Spleen (tissue), 11 donors: ENCODE data around the gene MMP2. TPM values are rescaled to one million over a fixed set of nuclear protein-coding genes. Genes with fewer than 3 reads are reported as not detected.

Experiments
- DNase-seq: peaks from one replicate; pipeline ENCODE4 v3.0.0-alpha.2; 2020
- H3K27ac ChIP-seq, 8 donors: fragments of 200-600 bp; sonication (generic) in 7 of 8; 1 replicate in 4 of 8; 2 replicates in 4 of 8; pipeline versions ENCODE4 v1.5.0 to v1.8.0; 2016 to 2021; ENCODE audit warnings: inconsistent platforms in 4 of 8, mild to moderate bottlenecking in 4 of 8, moderate library complexity in 1 of 8
- H3K27me3 ChIP-seq, 7 donors: fragments of 200-600 bp; sonication (generic) in 6 of 7; replicated peaks in 1 of 7; 1 replicate in 4 of 7; 2 replicates in 3 of 7; pipeline versions ENCODE4 v1.5.0 to v1.8.0; 2016 to 2021; ENCODE audit warnings: inconsistent platforms in 3 of 7, mild to moderate bottlenecking in 1 of 7
- H3K36me3 ChIP-seq, 6 donors: fragments of 200-600 bp; sonication (generic) in 5 of 6; 1 replicate in 4 of 6; 2 replicates in 2 of 6; pipeline versions ENCODE4 v1.5.0 to v1.8.0; 2016 to 2021; ENCODE audit warnings: inconsistent platforms in 2 of 6
- H3K4me1 ChIP-seq, 6 donors: fragments of 200-600 bp; sonication (generic) in 5 of 6; 1 replicate in 3 of 6; 2 replicates in 3 of 6; pipeline versions ENCODE4 v1.5.0 to v1.8.0; 2016 to 2021; ENCODE audit warnings: inconsistent platforms in 3 of 6
- H3K4me3 ChIP-seq, 8 donors: fragments of 200-600 bp; sonication (generic) in 7 of 8; 1 replicate in 4 of 8; 2 replicates in 4 of 8; pipeline versions ENCODE4 v1.5.0 to v1.8.0; 2016 to 2021; ENCODE audit warnings: inconsistent platforms in 4 of 8, mild to moderate bottlenecking in 4 of 8, moderate library complexity in 2 of 8
- H3K9me3 ChIP-seq, 8 donors: fragments of 200-600 bp; sonication (generic) in 7 of 8; 1 replicate in 4 of 8; 2 replicates in 4 of 8; pipeline versions ENCODE4 v1.5.0 to v1.8.0; 2016 to 2021; ENCODE audit warnings: inconsistent platforms in 4 of 8
- POLR2A ChIP-seq, 3 donors: fragments of 450-650 bp; IDR thresholded peaks; one replicate each; pipeline ENCODE4 v1.5.1; 2017; ENCODE audit warnings: antibody characterized with exemption in 3 of 3, mild to moderate bottlenecking in 1 of 3
- POLR2AphosphoS5 ChIP-seq, 3 donors: sonication (generic); formaldehyde crosslinking; IDR thresholded peaks; one replicate each; pipeline ENCODE4 v1.5.1; 2017; ENCODE audit warnings: antibody characterized with exemption in 3 of 3
- WGBS, 5 donors: extraction: QIAGEN DNeasy Blood & Tissue Kit in 3 of 5; methylation state at CpG; one replicate each; pipeline versions ENCODE4 v1.1.5 to v1.1.7; 2013 to 2018; 5-methylcytosine and 5-hydroxymethylcytosine counted together
- intact Hi-C: fragments of 100-400 bp; cut with DNase I; formaldehyde crosslinking; loops from one replicate; pipeline ENCODE4 v1.15.0; 2023; ENCODE audit warnings: low total_unique reads
- polyA plus RNA-seq, 3 donors: library from polyadenylated mRNA; stranded (reverse); fragments of 200-250 nt; gene quantifications; one replicate each; pipeline ENCODE4 v1.2.1, GENCODE V29; 2013
- total RNA-seq, 7 donors: library from RNA; depleted of rRNA in 3 of 7; stranded (reverse); fragments of >200 nt in 3 of 7; fragmentation: NEBNext Ultra II Directional in 4 of 7; extraction: Animal tissue kit (Norgen Biotek cat#: 25700) in 4 of 7; gene quantifications; one replicate each; pipeline versions ENCODE4 v1.1.0 to v1.2.1, GENCODE V29; 2016 to 2021
- TF ChIP-seq, protein P1 (sequence below), 11 experiments: fragments of 200-600 bp in 7 of 11; fragments of 450-650 bp in 4 of 11; sonication (generic) in 4 of 11; IDR thresholded peaks in 8 of 11; conservative IDR thresholded peaks in 3 of 11; 1 replicate in 7 of 11; 2 replicates in 4 of 11; pipeline versions ENCODE4 v1.4.0 to v1.8.0; 2016 to 2021; ENCODE audit warnings: antibody characterized with exemption in 11 of 11, inconsistent platforms in 4 of 11, mild to moderate bottlenecking in 1 of 11
- donor health status: healthy with polysubstance abuse.
- donor health status: DM: no; HTN: no; CAD: no; lungs with moderate emphysema.
- donor health status: DM: no; HTN: no; CAD: no.
- donor health status: Bipolar disorder and iron deficiency.
- donor health status: healthy.
- donor health status: DM: no; HTN: no; CAD: no.
- donor health status: DM: yes; HTN: yes; CAD: no.

The MMP2 gene
- total and polyA plus RNA-seq, 10 donors = 5.0 to 162 (median 51.3) TPM

DNA sequence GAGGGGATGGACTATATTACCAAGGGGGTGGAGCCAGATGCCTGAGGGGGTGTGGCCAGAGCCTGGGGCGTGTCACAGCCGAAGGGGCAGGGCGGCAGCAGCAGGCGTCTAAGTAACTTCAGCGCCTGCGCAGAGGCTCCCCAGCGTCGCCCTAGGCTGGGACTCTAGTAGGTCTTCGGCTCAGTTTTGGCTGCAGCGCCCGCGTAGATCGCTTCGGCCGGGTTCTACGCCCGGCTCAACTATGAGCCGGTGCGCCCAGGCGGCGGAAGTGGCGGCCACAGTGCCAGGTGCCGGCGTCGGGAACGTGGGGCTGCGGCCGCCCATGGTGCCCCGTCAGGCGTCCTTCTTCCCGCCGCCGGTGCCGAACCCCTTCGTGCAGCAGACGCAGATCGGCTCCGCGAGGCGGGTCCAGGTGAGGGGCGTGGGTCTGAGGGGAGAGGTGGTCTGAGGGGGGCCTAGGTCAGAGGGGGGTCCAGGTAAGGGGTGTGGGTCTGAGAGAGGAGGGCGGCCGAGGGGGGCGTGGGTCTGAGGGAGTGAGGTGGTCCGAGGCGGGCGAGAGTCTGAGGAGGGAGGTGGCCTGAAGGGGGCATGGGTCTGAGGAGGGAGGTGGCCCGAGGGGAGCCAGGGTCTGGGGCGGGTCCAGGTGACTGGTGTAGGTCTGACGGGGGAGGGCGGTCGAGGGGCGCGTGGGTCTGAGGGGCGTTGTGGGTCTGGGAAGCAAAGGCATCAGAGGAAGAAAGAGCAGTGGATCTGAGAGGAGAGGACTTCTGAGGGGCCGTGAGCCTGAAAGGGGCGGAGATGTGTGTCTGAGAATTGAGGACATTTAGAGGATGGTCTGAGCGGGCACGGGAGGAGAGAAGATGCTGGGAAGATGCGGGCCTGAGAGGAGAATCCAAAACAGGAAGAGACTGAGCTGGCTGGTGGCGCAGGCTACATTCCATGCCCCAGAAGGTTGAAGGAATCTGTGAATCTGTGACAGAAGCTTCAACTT lies 30.2 kb downstream of the MMP2 start, which contains the start of gene LPCAT2:
Gene LPCAT2, plus strand, starts transcription at position 132 of the 991 bp plus-strand sequence. Its CDS starts 110 bp downstream, at position 242.
- intact Hi-C loops = no loop called here
- peak; percentile 92 for DNase-seq
- 2% methylated on average over 34 to 61 of the region's 61 CpGs for WGBS, 5 donors
- Histone ChIP-seq H3K4me1 (peaks cover 0 to 40% (median 7%) of the 10 kb centered on the region in 6 donors), H3K27me3 (peaks cover 0 to 50% (median 8%) of the 10 kb centered on the region in 7 donors), H3K27ac (peak within 1 kb of the TSS; percentile 42 to 93 (median 84)), H3K36me3 (peaks cover 0 to 27% (median 0%) of the 10 kb centered on the region in 6 donors), H3K4me3 (peak within 1 kb of the TSS; percentile 33 to 73 (median 50)), H3K9me3 (peaks cover 0 to 17% (median 15%) of the 10 kb centered on the region in 8 donors)
- peak in 1 of 3 donors; percentile 13 for TF ChIP-seq POLR2A (IDR thresholded peaks at IDR 0.05)
- TF ChIP-seq POLR2AphosphoS5 (IDR thresholded peaks at IDR 0.05) = peak; percentile 78 to 90 (median 86)
- TF ChIP-seq, protein P1, sequence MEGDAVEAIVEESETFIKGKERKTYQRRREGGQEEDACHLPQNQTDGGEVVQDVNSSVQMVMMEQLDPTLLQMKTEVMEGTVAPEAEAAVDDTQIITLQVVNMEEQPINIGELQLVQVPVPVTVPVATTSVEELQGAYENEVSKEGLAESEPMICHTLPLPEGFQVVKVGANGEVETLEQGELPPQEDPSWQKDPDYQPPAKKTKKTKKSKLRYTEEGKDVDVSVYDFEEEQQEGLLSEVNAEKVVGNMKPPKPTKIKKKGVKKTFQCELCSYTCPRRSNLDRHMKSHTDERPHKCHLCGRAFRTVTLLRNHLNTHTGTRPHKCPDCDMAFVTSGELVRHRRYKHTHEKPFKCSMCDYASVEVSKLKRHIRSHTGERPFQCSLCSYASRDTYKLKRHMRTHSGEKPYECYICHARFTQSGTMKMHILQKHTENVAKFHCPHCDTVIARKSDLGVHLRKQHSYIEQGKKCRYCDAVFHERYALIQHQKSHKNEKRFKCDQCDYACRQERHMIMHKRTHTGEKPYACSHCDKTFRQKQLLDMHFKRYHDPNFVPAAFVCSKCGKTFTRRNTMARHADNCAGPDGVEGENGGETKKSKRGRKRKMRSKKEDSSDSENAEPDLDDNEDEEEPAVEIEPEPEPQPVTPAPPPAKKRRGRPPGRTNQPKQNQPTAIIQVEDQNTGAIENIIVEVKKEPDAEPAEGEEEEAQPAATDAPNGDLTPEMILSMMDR (IDR thresholded peaks at IDR 0.05 in 8 of 11, conservative IDR thresholded peaks at IDR 0.05 in 3 of 11) = no peak

DNA sequence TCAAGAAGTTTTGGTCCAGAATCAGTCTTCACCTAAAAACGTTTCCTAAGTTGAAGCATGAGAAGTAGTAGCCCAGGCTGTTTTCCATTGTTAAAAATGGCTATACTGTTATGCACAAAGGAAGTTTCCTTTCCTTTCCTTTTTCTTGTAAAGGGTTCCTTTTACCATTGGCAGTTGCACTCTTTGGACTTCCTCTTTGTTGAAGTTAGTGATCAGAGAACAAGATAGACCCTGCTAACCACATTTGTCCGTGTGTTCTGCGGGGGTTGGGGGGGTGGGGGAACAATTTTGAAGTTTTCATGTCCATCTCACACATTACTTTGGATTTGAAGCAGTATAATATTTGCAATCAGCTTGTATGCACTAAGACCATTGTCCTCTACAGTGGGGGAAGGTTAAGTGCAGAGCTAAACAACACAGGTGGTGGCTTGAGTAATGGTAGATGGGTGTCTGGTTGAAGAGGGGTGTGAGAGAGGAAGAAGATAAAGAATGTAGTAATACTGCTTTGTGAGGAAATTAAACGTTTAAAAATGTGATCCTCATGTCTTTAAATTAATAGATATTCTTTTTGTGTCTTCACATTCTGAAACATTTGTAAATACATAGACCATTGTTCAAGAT lies 31.3 kb downstream of the MMP2 start:
- Histone ChIP-seq H3K27ac (peak overlapping the region in 7 of 8 donors; percentile 73 to 93 (median 84)), H3K36me3 (peaks cover 0 to 24% (median 0%) of the 10 kb centered on the region in 6 donors), H3K27me3 (peaks cover 0 to 50% (median 8%) of the 10 kb centered on the region in 7 donors), H3K9me3 (peaks cover 0 to 17% (median 15%) of the 10 kb centered on the region in 8 donors), H3K4me1 (peaks cover 0 to 40% (median 7%) of the 10 kb centered on the region in 6 donors), H3K4me3 (peak overlapping the region; percentile 33 to 73 (median 50))
- WGBS, 5 donors = 10 to 22% (median 15%) methylated on average over 4 of the region's 4 CpGs
- intact Hi-C loops = no loop called here
- no peak for DNase-seq
- TF ChIP-seq POLR2A (IDR thresholded peaks at IDR 0.05) = no peak
- TF ChIP-seq POLR2AphosphoS5 (IDR thresholded peaks at IDR 0.05) = no peak
- TF ChIP-seq, protein P1 (IDR thresholded peaks at IDR 0.05 in 8 of 11, conservative IDR thresholded peaks at IDR 0.05 in 3 of 11) = no peak

DNA sequence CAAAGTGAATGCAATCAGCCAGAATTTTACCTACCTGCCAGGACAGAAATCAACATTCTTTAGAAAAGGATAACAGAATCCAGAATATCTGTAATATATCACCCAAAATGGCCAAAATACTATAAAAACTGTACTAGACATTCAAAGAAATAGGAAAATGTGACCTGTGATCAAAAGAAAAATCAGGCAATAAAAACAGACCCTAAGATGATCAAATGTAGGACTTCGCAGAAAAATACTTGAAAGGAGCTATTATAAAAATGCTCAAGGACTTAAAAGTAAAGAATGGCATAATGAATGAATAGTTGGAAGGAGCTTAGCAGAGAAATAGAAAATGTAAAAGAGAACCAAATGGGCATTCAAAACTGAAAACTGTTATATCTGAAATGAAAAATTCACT lies 33.9 kb downstream of the MMP2 start:
- Histone ChIP-seq H3K36me3 (peaks cover 0 to 5% (median 0%) of the 10 kb centered on the region in 6 donors), H3K27ac (no peak overlapping the region), H3K4me3 (no peak overlapping the region), H3K9me3 (peaks cover 0 to 17% (median 15%) of the 10 kb centered on the region in 8 donors), H3K27me3 (peaks cover 0 to 37% (median 8%) of the 10 kb centered on the region in 7 donors), H3K4me1 (peaks cover 0 to 37% (median 5%) of the 10 kb centered on the region in 6 donors)
- DNase-seq = no peak
- 93 to 100% (median 95%) methylated on average over 1 of the region's 1 CpG for WGBS, 5 donors
- TF ChIP-seq, protein P1 (IDR thresholded peaks at IDR 0.05 in 8 of 11, conservative IDR thresholded peaks at IDR 0.05 in 3 of 11) = no peak
- no peak for TF ChIP-seq POLR2AphosphoS5 (IDR thresholded peaks at IDR 0.05)
- no peak for TF ChIP-seq POLR2A (IDR thresholded peaks at IDR 0.05)
- intact Hi-C loops = no loop called here
